DOHH2 (cell line): ENCODE data around the gene SLC25A17.
"Not testable (repeated sequence)": the region's sequence is repeated elsewhere in the genome, so short reads cannot be mapped to it uniquely, and the experiment has no call there.

Experiments
- CTCF ChIP-seq: fragments of 200-600 bp; sonication (generic); IDR thresholded peaks from one replicate; pipeline ENCODE4 v1.5.1; 2014; ENCODE audit warnings: antibody characterized with exemption, mild to moderate bottlenecking, low read depth, low read length; ENCODE audit not compliant: poor library complexity, severe bottlenecking
- EZH2phosphoT487 ChIP-seq: fragments of 200-600 bp; sonication (generic); IDR thresholded peaks from 2 replicates; pipeline ENCODE4 v1.6.1; 2017; ENCODE audit warnings: borderline replicate concordance, mild to moderate bottlenecking, antibody characterized with exemption, low read length, moderate library complexity, mixed read lengths

- not testable (repeated sequence) for TF ChIP-seq CTCF, EZH2phosphoT487
Observed at GRCh38 chr22:40781749-40782148, 37.4 kb downstream of the SLC25A17 start.
